ENCODE measurements around the gene CFAP74.
A peak's percentile ranks its signal among the peaks of the same experiment; 100 is the strongest.

The CFAP74 gene

GRCh38 chr1:2003541-2004131 lies at the start of gene CFAP74:
Gene CFAP74 (minus strand): TSS chr1:2003786. CDS start chr1:1990956, 12,830 bp downstream.
- DNase-seq (ENCODE audit: low read depth) = peak; percentile 34

- DNase-seq (ENCODE audit: low read depth) = no peak
These were observed 49.6 kb upstream of the CFAP74 start for GRCh38 chr1:2053217-2053616.

GRCh38 chr1:2052756-2053155 lies 49.2 kb upstream of the CFAP74 start:
- DNase-seq (ENCODE audit: low read depth) = no peak

GRCh38 chr1:2052054-2052679 lies 48.6 kb upstream of the CFAP74 start:
- DNase-seq (ENCODE audit: low read depth) = no peak

- no peak for DNase-seq (ENCODE audit: low read depth)
These were observed 47.5 kb upstream of the CFAP74 start for GRCh38 chr1:2050793-2051682.

GRCh38 chr1:2050461-2050792 lies 46.8 kb upstream of the CFAP74 start:
- no peak for DNase-seq (ENCODE audit: low read depth)

GRCh38 chr1:2049718-2050431 lies 46.3 kb upstream of the CFAP74 start, which contains the start of gene PRKCZ:
Gene PRKCZ (plus strand): TSS chr1:2050411. CDS start chr1:2050631, 220 bp downstream.
- DNase-seq (ENCODE audit: low read depth) = peak; percentile 94

- no peak for DNase-seq (ENCODE audit: low read depth)
These were observed 45.7 kb upstream of the CFAP74 start for GRCh38 chr1:2049225-2049717.

- DNase-seq (ENCODE audit: low read depth) = no peak
These were observed 44.5 kb upstream of the CFAP74 start for GRCh38 chr1:2047749-2048729.

- DNase-seq (ENCODE audit: low read depth) = no peak
These were observed 43.6 kb upstream of the CFAP74 start for GRCh38 chr1:2046953-2047748.

- DNase-seq (ENCODE audit: low read depth) = peak; percentile 46
These were observed 42.8 kb upstream of the CFAP74 start for GRCh38 chr1:2046174-2046917.

GRCh38 chr1:2045468-2046173 lies 42.0 kb upstream of the CFAP74 start:
- DNase-seq (ENCODE audit: low read depth) = no peak

GRCh38 chr1:2044510-2045319 lies 41.1 kb upstream of the CFAP74 start:
- DNase-seq (ENCODE audit: low read depth) = peak; percentile 84

- no peak for DNase-seq (ENCODE audit: low read depth)
These were observed 40.3 kb upstream of the CFAP74 start for GRCh38 chr1:2043886-2044285.

GRCh38 chr1:2042830-2043773 lies 39.5 kb upstream of the CFAP74 start:
- no peak for DNase-seq (ENCODE audit: low read depth)

- DNase-seq (ENCODE audit: low read depth) = no peak
These were observed 38.3 kb upstream of the CFAP74 start for GRCh38 chr1:2041887-2042286.

GRCh38 chr1:2041305-2041704 lies 37.7 kb upstream of the CFAP74 start:
- no peak for DNase-seq (ENCODE audit: low read depth)

Measured in activated T-cell treated with anti-CD3 and anti-CD28 coated beads for 48 hours (primary cell).